Measurements from ENCODE around the gene ZCWPW1.

Gene ZCWPW1

GRCh38 chr7:100433592-100434296, 5.2 kb upstream of the ZCWPW1 start:
- no peak for DNase-seq (ENCODE audit: low read depth)
- TF ChIP-seq CTCF (IDR thresholded peaks at IDR 0.05; ENCODE audit: insufficient read depth, low read depth, low read length, missing control alignments): no peak
- H3K4me3 ChIP-seq (ENCODE audit: low read depth, low read length): no peak overlapping the region

- H3K4me3 ChIP-seq (ENCODE audit: low read depth, low read length): no peak overlapping the region
- TF ChIP-seq CTCF (IDR thresholded peaks at IDR 0.05; ENCODE audit: insufficient read depth, low read depth, low read length, missing control alignments): no peak
- no peak for DNase-seq (ENCODE audit: low read depth)
These were observed 4.7 kb upstream of the ZCWPW1 start for GRCh38 chr7:100433276-100433591.

- no peak for DNase-seq (ENCODE audit: low read depth)
- H3K4me3 ChIP-seq (ENCODE audit: low read depth, low read length): no peak overlapping the region
- TF ChIP-seq CTCF (IDR thresholded peaks at IDR 0.05; ENCODE audit: insufficient read depth, low read depth, low read length, missing control alignments): no peak
These were observed 4.2 kb upstream of the ZCWPW1 start for GRCh38 chr7:100432621-100433275.

- H3K4me3 ChIP-seq (ENCODE audit: low read depth, low read length): no peak overlapping the region
- DNase-seq (ENCODE audit: low read depth): no peak
- no peak for TF ChIP-seq CTCF (IDR thresholded peaks at IDR 0.05; ENCODE audit: insufficient read depth, low read depth, low read length, missing control alignments)
These were observed 3.5 kb upstream of the ZCWPW1 start for GRCh38 chr7:100432053-100432452.

GRCh38 chr7:100431286-100431735, 2.8 kb upstream of the ZCWPW1 start:
- no peak for DNase-seq (ENCODE audit: low read depth)
- TF ChIP-seq CTCF (IDR thresholded peaks at IDR 0.05; ENCODE audit: insufficient read depth, low read depth, low read length, missing control alignments): no peak
- H3K4me3 ChIP-seq (ENCODE audit: low read depth, low read length): peak overlapping the region; percentile 64

GRCh38 chr7:100430493-100431285, 2.2 kb upstream of the ZCWPW1 start:
- H3K4me3 ChIP-seq (ENCODE audit: low read depth, low read length): peak overlapping the region; percentile 64
- no peak for DNase-seq (ENCODE audit: low read depth)
- TF ChIP-seq CTCF (IDR thresholded peaks at IDR 0.05; ENCODE audit: insufficient read depth, low read depth, low read length, missing control alignments): no peak
